K562 (cell line): ENCODE data around the gene PSMA5. TPM values are rescaled to one million over a fixed set of nuclear protein-coding genes. Genes with fewer than 3 reads are reported as not detected.

Experiments used
- BRD9 ChIP-seq: fragments of 450-650 bp; IDR thresholded peaks from 2 replicates; pipeline ENCODE4 v1.6.1; 2018; ENCODE audit warnings: low read depth; ENCODE audit not compliant: partially characterized antibody
- CSDE1 ChIP-seq, 2 experiments: fragments of 450-650 bp; IDR thresholded peaks; 2 replicates each; pipeline ENCODE4 v1.6.1; 2016; ENCODE audit warnings: mild to moderate bottlenecking in 1 of 2
- DMBX1 ChIP-seq: fragments of 250-450 bp; sonication (Bioruptor Pico); IDR thresholded peaks from 2 replicates; pipeline ENCODE4 v1.8.0; 2022; ENCODE audit warnings: inconsistent platforms, mild to moderate bottlenecking, moderate library complexity, borderline replicate concordance
- ETV5 ChIP-seq: sonication (generic); formaldehyde crosslinking; IDR thresholded peaks from 2 replicates; pipeline ENCODE4 v1.4.0; 2020; ENCODE audit warnings: low read depth, mild to moderate bottlenecking, missing genetic modification reagents
- GABPA ChIP-seq: fragments of 200-800 bp; sonication (Bioruptor generic); conservative IDR thresholded peaks from 2 replicates; pipeline ENCODE4 v1.6.1; 2016; ENCODE audit warnings: low read depth, missing genetic modification characterization, missing compliant biosample characterization
- KLF10 ChIP-seq: fragments of 250-450 bp; sonication (Bioruptor Pico); IDR thresholded peaks from 2 replicates; pipeline ENCODE4 v1.6.1; 2021; ENCODE audit warnings: matching md5 sums
- MEF2A ChIP-seq: IDR thresholded peaks from 2 replicates; pipeline ENCODE4 v1.6.1; 2011; ENCODE audit warnings: low read depth, mild to moderate bottlenecking, low read length, moderate library complexity; ENCODE audit not compliant: control insufficient read depth
- MYNN ChIP-seq, 2 experiments: sonication (generic); formaldehyde crosslinking in 1 of 2; IDR thresholded peaks; 2 replicates each; pipeline versions ENCODE4 v1.5.0 to v1.6.1; 2016 to 2020; ENCODE audit warnings: antibody characterized with exemption in 1 of 2, missing genetic modification reagents in 1 of 2
- NR2C1 ChIP-seq, 2 experiments: fragments of 450-650 bp; IDR thresholded peaks; 2 replicates each; pipeline ENCODE4 v1.6.1; 2017; ENCODE audit warnings: mild to moderate bottlenecking in 2 of 2, antibody characterized with exemption in 1 of 2, inconsistent platforms in 1 of 2, missing compliant biosample characterization in 1 of 2, missing genetic modification characterization in 1 of 2
- NRF1 ChIP-seq, 2 experiments: fragments of 450-650 bp; IDR thresholded peaks in 1 of 2; conservative IDR thresholded peaks in 1 of 2; 2 replicates each; pipeline ENCODE4 v1.6.1; 2014; ENCODE audit warnings: mild to moderate bottlenecking in 2 of 2
- OTX1 ChIP-seq: fragments of 450-650 bp; formaldehyde crosslinking; IDR thresholded peaks from 2 replicates; pipeline ENCODE4 v1.4.0; 2022; ENCODE audit warnings: mild to moderate bottlenecking
- PHF21A ChIP-seq: fragments of 450-650 bp; IDR thresholded peaks from 2 replicates; pipeline ENCODE4 v1.6.1; 2017; ENCODE audit warnings: low read depth, borderline replicate concordance
- PPARD ChIP-seq: fragments of 250-450 bp; sonication (Bioruptor Pico); IDR thresholded peaks from 2 replicates; pipeline ENCODE4 v1.8.0; 2022; ENCODE audit warnings: inconsistent platforms, mild to moderate bottlenecking, moderate library complexity
- RAD21 ChIP-seq, 2 experiments: fragments of 250-450 bp in 1 of 2; fragments of 450-650 bp in 1 of 2; sonication (Bioruptor Pico) in 1 of 2; formaldehyde crosslinking in 1 of 2; IDR thresholded peaks in 1 of 2; conservative IDR thresholded peaks in 1 of 2; 2 replicates each; pipeline versions ENCODE4 v1.4.0 to v1.8.0; 2020 to 2022; ENCODE audit warnings: mild to moderate bottlenecking in 2 of 2, moderate library complexity in 1 of 2
- RBM17 ChIP-seq: fragments of 200-400 bp; formaldehyde crosslinking; IDR thresholded peaks from 2 replicates; pipeline ENCODE4 v1.6.1; 2017; ENCODE audit warnings: low read depth, mild to moderate bottlenecking, low read length, borderline replicate concordance
- SMARCC2 ChIP-seq: fragments of 450-650 bp; IDR thresholded peaks from 2 replicates; pipeline ENCODE4 v1.6.1; 2017; ENCODE audit warnings: antibody characterized with exemption, moderate library complexity, mild to moderate bottlenecking, low read depth
- ZBTB8A ChIP-seq: fragments of 450-650 bp; IDR thresholded peaks from 2 replicates; pipeline ENCODE4 v1.6.1; 2018; ENCODE audit warnings: mild to moderate bottlenecking, moderate library complexity; ENCODE audit not compliant: partially characterized antibody
- ZNF695 ChIP-seq: fragments of 450-650 bp; formaldehyde crosslinking; IDR thresholded peaks from 2 replicates; pipeline ENCODE4 v1.4.0; 2020; ENCODE audit warnings: mild to moderate bottlenecking, moderate library complexity
- ZZZ3 ChIP-seq: fragments of 450-650 bp; IDR thresholded peaks from 2 replicates; pipeline ENCODE4 v1.6.1; 2016; ENCODE audit warnings: antibody characterized with exemption, mild to moderate bottlenecking, moderate library complexity
- polyA plus RNA-seq, 8 experiments: library from polyadenylated mRNA; depleted of rRNA in 4 of 8; stranded (reverse) in 5 of 8; unstranded in 3 of 8; fragments of >200 nt; fragmentation: Nextera tagmentation in 2 of 8; fragmentation: Illumina TruSeq in 1 of 8; extraction: Ambion mirVana in 2 of 8; extraction: Trizol in 1 of 8; gene quantifications; 2 replicates each; pipeline versions ENCODE4 v1.2.1 to v1.2.3, GENCODE V29; 2011 to 2014; ENCODE audit warnings: inconsistent platforms in 1 of 8, missing spikeins in 1 of 8
- total RNA-seq, 7 experiments: library from RNA; depleted of rRNA in 6 of 7; stranded (reverse); fragments of >200 nt in 6 of 7; fragmentation: Illumina TruSeq in 2 of 7; extraction: Trizol in 2 of 7; gene quantifications; 2 replicates each; pipeline versions ENCODE4 v1.2.1 to v1.2.3, GENCODE V29; 2011 to 2021; ENCODE audit warnings: low replicate concordance in 1 of 7
- TF ChIP-seq, protein P1 (sequence below): fragments of 450-650 bp; formaldehyde crosslinking; IDR thresholded peaks from 2 replicates; pipeline ENCODE4 v1.4.0; 2020; ENCODE audit warnings: mild to moderate bottlenecking, moderate library complexity
- TF ChIP-seq, protein P2 (sequence below): fragments of 450-650 bp; IDR thresholded peaks from 2 replicates; pipeline ENCODE4 v1.6.1; 2017; ENCODE audit warnings: antibody characterized with exemption, mild to moderate bottlenecking
- TF ChIP-seq, protein P3 (sequence below): fragments of 250-450 bp; sonication (Bioruptor Pico); IDR thresholded peaks from 2 replicates; pipeline ENCODE4 v1.9.0; 2021; ENCODE audit warnings: mild to moderate bottlenecking

Gene PSMA5
- total and polyA plus RNA-seq, 9 of the 15 experiments (the other 6 are each of a cell fraction or from before 2014, with no cell fraction given) = 82.6 to 542 (median 287) TPM

DNA sequence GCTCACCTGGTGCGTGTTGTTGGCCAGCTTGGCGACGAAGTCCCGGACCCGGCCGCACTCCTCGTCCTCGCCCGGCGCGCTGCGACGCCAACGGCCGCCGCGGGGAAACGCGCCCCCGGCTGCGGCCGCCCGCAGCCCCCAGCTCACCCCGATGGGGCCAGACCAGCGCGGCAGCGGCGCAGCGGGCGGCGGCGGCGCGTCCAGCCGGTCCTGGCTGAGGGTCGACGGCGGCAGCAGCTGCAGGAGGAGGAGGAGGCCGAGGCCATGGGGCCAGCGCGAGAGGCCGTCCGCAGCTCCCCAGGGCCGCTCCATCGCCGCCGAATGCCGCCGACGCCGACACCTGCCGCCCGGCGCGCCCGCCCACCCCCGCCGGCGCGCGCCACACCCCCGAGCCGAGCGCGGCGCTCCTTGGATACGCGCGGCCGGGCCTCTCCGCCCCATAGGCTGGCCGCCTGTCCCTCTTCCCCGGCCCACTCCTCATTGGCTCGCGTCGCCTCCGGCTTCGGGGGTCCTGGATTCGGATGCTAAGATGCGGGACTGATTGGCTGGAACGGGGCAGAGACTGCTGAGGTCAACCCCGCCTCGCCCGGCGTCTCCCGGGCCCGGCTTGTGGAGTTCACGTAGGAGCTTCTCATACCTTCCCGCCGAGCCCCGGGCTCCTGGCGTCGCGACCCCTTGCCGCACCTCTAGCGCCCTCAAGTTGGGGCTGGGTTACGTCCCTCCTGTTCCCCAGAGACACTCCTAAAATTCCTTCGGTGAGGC, 28.5 kb downstream of the PSMA5 start, which contains the start of gene SORT1 (continued):
- TF ChIP-seq SMARCC2 (no peak), PHF21A (no peak), NRF1 (conservative IDR thresholded peaks at IDR 0.05 in 1 of 2, IDR thresholded peaks at IDR 0.05 in 1 of 2) (peak; percentile 59 to 66; a peak in 2 of 4 replicates), OTX1 (CRISPR knock-in tag) (no peak), NR2C1 (IDR thresholded peaks at IDR 0.05) (peak; percentile 36; the same call in 1 of the 2 replicates), NR2C1 (tag; IDR thresholded peaks at IDR 0.05) (0 out of 2 replicates have a peak, but pooled peaks have one; percentile 48), ZNF695 (no peak), DMBX1 (CRISPR knock-in tag) (no peak), RBM17 (no peak), MEF2A (no peak), RAD21 (CRISPR knock-in tag; conservative IDR thresholded peaks at IDR 0.05 in 1 of 2, IDR thresholded peaks at IDR 0.05 in 1 of 2) (peak; percentile 56 to 81), GABPA (tag) (no peak), PPARD (CRISPR knock-in tag) (no peak), ZBTB8A (no peak), ZZZ3 (no peak), KLF10 (CRISPR knock-in tag) (no peak), ETV5 (CRISPR knock-in tag) (no peak), CSDE1 (IDR thresholded peaks at IDR 0.05) (no peak), BRD9 (no peak), MYNN (IDR thresholded peaks at IDR 0.05) (no peak), MYNN (CRISPR knock-in tag; IDR thresholded peaks at IDR 0.05) (no peak)
- TF ChIP-seq, protein P1, sequence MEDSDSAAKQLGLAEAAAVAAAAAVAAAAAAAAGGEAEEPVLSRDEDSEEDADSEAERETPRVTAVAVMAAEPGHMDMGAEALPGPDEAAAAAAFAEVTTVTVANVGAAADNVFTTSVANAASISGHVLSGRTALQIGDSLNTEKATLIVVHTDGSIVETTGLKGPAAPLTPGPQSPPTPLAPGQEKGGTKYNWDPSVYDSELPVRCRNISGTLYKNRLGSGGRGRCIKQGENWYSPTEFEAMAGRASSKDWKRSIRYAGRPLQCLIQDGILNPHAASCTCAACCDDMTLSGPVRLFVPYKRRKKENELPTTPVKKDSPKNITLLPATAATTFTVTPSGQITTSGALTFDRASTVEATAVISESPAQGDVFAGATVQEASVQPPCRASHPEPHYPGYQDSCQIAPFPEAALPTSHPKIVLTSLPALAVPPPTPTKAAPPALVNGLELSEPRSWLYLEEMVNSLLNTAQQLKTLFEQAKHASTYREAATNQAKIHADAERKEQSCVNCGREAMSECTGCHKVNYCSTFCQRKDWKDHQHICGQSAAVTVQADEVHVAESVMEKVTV (CRISPR knock-in tag) = peak; percentile 40; the same call in 1 of the 2 replicates
- TF ChIP-seq, protein P2, sequence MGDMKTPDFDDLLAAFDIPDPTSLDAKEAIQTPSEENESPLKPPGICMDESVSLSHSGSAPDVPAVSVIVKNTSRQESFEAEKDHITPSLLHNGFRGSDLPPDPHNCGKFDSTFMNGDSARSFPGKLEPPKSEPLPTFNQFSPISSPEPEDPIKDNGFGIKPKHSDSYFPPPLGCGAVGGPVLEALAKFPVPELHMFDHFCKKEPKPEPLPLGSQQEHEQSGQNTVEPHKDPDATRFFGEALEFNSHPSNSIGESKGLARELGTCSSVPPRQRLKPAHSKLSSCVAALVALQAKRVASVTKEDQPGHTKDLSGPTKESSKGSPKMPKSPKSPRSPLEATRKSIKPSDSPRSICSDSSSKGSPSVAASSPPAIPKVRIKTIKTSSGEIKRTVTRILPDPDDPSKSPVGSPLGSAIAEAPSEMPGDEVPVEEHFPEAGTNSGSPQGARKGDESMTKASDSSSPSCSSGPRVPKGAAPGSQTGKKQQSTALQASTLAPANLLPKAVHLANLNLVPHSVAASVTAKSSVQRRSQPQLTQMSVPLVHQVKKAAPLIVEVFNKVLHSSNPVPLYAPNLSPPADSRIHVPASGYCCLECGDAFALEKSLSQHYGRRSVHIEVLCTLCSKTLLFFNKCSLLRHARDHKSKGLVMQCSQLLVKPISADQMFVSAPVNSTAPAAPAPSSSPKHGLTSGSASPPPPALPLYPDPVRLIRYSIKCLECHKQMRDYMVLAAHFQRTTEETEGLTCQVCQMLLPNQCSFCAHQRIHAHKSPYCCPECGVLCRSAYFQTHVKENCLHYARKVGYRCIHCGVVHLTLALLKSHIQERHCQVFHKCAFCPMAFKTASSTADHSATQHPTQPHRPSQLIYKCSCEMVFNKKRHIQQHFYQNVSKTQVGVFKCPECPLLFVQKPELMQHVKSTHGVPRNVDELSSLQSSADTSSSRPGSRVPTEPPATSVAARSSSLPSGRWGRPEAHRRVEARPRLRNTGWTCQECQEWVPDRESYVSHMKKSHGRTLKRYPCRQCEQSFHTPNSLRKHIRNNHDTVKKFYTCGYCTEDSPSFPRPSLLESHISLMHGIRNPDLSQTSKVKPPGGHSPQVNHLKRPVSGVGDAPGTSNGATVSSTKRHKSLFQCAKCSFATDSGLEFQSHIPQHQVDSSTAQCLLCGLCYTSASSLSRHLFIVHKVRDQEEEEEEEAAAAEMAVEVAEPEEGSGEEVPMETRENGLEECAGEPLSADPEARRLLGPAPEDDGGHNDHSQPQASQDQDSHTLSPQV = peak; percentile 49; the same call in 1 of the 2 replicates
- TF ChIP-seq, protein P3, sequence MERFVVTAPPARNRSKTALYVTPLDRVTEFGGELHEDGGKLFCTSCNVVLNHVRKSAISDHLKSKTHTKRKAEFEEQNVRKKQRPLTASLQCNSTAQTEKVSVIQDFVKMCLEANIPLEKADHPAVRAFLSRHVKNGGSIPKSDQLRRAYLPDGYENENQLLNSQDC (CRISPR knock-in tag) = no peak
